NB4 (cell line): ENCODE data around the gene ZSCAN20.

Experiments
- DNase-seq: peaks from one replicate; pipeline ENCODE4 v3.0.0; 2010; ENCODE audit warnings: low read depth
- H3K4me3 ChIP-seq: one replicate; pipeline ENCODE4 v1.5.1; 2011; ENCODE audit warnings: mild to moderate bottlenecking, low read depth, low read length, moderate library complexity
- MYC ChIP-seq: IDR thresholded peaks from 2 replicates; pipeline ENCODE4 v1.6.1; 2011; ENCODE audit warnings: low read depth, low read length
- POLR2A ChIP-seq: IDR thresholded peaks from 2 replicates; pipeline ENCODE4 v1.6.1; 2011; ENCODE audit warnings: mild to moderate bottlenecking; ENCODE audit not compliant: insufficient read length; ENCODE audit errors: extremely low read depth
- TF ChIP-seq, protein P1 (sequence below): IDR thresholded peaks from one replicate; pipeline ENCODE4 v1.5.1; 2012; ENCODE audit warnings: low read depth, low read length
- TF ChIP-seq, protein P2 (sequence below): IDR thresholded peaks from 2 replicates; pipeline ENCODE4 v1.6.1; 2011; ENCODE audit warnings: low read depth, low read length

Gene ZSCAN20

DNA sequence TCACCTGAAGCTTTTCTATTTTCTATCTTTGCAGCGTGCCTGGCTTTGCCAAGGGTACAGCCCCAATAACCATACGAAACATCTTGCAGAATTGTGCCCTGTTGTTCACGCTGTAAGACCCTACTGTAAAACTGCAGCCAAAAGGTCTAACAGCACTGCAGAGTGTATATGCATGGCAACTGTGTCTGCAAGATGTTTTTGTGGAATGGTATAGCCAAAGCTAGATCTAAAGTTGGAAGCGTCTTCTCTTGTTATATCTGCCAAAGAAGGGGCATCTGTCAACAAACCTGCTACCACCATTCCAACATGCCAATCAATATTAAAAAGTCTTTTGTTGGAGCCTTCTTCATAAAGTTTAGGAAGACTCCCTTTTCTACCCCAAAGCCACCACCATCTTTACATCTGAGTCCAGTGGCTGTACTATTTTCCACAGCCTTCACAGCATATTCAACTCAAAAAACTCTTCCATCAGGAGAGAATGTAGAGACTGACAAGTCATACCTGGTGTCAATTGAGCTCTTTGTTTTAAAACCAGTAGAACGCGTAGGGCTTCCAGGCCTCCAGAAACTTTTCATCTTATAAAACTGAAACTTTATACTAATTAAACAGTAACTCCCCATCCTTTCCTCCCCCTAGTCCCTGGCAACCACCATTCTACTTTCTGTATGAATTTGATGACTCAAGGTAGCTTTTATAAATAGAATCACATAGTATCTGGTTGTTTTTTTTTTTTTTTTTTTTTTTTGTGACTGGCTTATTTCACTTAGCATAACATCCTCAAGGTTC, 40.0 kb downstream of the ZSCAN20 start:
- no peak overlapping the region for H3K4me3 ChIP-seq
- TF ChIP-seq, protein P1, sequence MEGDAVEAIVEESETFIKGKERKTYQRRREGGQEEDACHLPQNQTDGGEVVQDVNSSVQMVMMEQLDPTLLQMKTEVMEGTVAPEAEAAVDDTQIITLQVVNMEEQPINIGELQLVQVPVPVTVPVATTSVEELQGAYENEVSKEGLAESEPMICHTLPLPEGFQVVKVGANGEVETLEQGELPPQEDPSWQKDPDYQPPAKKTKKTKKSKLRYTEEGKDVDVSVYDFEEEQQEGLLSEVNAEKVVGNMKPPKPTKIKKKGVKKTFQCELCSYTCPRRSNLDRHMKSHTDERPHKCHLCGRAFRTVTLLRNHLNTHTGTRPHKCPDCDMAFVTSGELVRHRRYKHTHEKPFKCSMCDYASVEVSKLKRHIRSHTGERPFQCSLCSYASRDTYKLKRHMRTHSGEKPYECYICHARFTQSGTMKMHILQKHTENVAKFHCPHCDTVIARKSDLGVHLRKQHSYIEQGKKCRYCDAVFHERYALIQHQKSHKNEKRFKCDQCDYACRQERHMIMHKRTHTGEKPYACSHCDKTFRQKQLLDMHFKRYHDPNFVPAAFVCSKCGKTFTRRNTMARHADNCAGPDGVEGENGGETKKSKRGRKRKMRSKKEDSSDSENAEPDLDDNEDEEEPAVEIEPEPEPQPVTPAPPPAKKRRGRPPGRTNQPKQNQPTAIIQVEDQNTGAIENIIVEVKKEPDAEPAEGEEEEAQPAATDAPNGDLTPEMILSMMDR = no peak
- DNase-seq = no peak

DNA sequence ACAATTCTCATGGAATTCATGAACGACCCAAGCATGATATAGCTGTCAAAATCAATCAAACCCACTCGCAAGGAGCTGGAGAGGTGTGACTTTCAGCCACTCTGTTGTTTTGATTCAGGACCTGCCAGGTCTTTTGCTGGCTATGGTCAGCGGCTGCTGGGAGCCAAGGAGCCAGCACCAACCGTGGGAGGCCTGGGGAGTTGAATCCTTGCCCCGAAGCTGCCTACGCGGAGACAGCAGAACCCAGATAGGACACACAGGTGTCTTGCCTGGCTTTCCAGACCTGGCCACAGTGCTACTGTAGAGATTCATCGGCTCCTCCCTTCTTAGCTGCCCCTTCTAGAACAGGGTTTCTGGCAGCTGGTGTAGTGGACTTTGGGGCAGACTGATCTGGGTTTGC, 42.7 kb downstream of the ZSCAN20 start:
- H3K4me3 ChIP-seq = no peak overlapping the region
- no peak for DNase-seq
- no peak for TF ChIP-seq MYC
- TF ChIP-seq, protein P1 = no peak
- TF ChIP-seq, protein P2, sequence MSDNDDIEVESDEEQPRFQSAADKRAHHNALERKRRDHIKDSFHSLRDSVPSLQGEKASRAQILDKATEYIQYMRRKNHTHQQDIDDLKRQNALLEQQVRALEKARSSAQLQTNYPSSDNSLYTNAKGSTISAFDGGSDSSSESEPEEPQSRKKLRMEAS = no peak
- no peak for TF ChIP-seq POLR2A

DNA sequence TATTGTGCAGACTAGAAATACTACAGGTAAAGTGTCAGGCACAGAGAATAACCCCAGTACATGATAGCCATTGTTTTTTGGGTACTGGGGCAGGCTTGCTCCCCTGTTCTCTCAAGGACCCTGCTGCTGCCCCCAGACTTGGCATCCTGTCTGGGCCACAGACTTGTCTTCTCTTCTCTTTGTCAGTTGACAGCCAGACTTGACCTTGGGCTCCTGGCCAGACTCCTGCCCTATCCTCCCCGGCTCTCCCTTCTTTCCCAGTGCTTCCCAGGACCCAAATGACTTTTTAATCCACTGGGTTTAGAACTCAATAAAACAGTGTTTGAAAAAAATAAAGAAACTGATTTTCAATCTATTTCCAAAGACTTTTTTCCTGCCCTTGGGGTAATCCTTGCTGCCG, 43.2 kb downstream of the ZSCAN20 start:
- no peak overlapping the region for H3K4me3 ChIP-seq
- TF ChIP-seq MYC (no peak), POLR2A (no peak)
- TF ChIP-seq, protein P2 = no peak
- TF ChIP-seq, protein P1 = no peak
- no peak for DNase-seq

DNA sequence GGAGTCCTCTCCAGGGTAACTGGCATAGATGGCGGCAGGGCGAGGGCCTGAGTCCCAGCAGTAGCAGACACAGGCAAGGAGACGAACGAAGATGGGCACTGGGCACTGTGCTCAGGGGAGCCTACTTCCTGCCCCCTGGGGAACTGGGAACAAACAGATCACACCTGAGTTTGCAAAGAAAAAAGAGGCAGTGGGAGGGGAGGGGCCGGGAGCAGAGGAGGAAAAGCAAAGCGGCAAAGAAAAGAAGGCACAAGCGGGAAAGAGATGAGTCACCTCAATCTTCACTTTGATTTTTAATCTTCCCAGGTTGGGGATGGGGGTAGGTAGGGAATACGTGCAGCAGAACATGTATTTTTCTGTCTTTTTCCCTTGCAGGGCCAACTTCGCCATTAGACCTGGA, 44.0 kb downstream of the ZSCAN20 start:
- no peak overlapping the region for H3K4me3 ChIP-seq
- TF ChIP-seq, protein P2 = no peak
- TF ChIP-seq, protein P1 = no peak
- TF ChIP-seq POLR2A (no peak), MYC (no peak)
- no peak for DNase-seq

DNA sequence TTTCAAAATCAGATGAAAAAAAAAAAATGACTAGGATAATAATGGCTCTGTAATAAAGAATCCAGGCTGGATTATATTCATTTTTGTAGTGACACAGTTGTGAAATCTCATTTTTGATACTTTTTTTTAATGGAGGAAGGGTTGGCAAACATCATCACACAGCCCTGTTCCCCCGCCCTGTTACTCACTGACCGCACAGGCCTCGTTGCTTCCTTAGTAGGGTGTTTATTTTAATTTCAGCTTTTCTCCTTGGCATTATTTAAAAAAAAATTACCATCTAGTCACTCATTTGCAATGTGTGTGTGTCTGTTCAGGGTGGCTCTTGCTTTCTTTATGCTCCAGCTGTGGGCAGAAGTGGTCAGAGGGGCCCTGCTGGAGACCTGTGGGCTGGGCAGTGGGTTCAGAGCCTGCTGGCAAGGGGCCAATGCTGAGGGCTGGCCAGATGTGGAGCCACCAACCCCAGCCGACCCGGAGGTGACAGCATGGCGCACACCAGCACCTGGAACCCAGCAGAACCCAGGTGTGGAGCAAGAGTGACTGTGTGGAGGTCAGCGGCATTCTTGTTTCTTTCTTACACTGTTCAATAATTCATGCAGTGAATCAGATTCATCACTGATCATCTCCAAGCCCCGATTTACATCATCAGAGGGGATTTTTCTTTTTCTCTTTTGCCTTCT, 44.6 kb downstream of the ZSCAN20 start:
- no peak for DNase-seq
- no peak overlapping the region for H3K4me3 ChIP-seq
- TF ChIP-seq, protein P1 = no peak
- TF ChIP-seq POLR2A = no peak
- no peak for TF ChIP-seq MYC
- TF ChIP-seq, protein P2 = no peak
